DOHH2 (cell line): Measurements from ENCODE around the gene DTYMK.

Experiments used
- CTCF ChIP-seq: fragments of 200-600 bp; sonication (generic); IDR thresholded peaks from one replicate; pipeline ENCODE4 v1.5.1; 2014; ENCODE audit warnings: antibody characterized with exemption, mild to moderate bottlenecking, low read depth, low read length; ENCODE audit not compliant: poor library complexity, severe bottlenecking
- EZH2phosphoT487 ChIP-seq: fragments of 200-600 bp; sonication (generic); IDR thresholded peaks from 2 replicates; pipeline ENCODE4 v1.6.1; 2017; ENCODE audit warnings: borderline replicate concordance, mild to moderate bottlenecking, antibody characterized with exemption, low read length, moderate library complexity, mixed read lengths

DNA sequence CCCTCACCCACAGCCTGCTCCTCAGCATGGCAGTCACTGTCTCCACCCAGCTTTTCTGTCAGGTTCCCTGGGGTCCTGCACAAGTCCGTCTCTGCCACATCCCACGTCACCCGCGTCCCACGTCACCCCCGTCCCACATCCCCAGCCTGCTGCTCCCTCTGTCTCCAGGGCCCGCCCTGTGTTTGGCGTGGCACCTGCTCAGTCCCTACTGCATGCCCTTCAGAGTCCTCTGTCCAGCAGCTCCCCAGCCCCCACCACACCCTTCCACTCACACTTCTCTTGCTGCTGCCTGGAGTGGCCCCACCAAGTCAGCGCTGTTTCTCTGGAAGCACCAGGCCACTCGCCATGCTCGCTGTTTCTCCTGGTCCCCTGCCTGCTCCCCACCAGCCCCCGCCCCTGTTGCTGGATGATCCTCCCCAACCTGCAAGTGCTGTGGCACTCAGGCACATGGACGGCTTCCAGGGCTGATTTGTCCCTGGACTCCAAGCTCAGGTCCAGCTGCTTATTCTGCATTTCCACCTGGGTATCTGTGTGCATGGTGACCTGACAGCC is 30.3 kb downstream of the DTYMK start:
- no peak for TF ChIP-seq CTCF
- TF ChIP-seq EZH2phosphoT487, result no peak
